Activated T-cell treated with anti-CD3 and anti-CD28 coated beads, Interleukin-2, amount 50 U/mL, for 4 hours (primary cell): ENCODE measurements around the gene SH3PXD2A. TPM values are rescaled to one million over a fixed set of nuclear protein-coding genes. Genes with fewer than 3 reads are reported as not detected.
"Not testable (repeated sequence)": the region's sequence is repeated elsewhere in the genome, so short reads cannot be mapped to it uniquely, and the experiment has no call there.

ENCODE experiments used
- ATAC-seq, 2 donors: fragments of 200-7000 bp; cut with Tn5 transposase; one replicate each; pipeline ENCODE4 v1.10.0; 2021
- DNase-seq: peaks from one replicate; pipeline ENCODE4 v3.0.0-alpha.2; 2020
- H3K27me3 Mint-ChIP-seq: one replicate; pipeline ENCODE4 v1.8.0; 2021; ENCODE audit warnings: low read depth, mixed read lengths
- H3K36me3 Mint-ChIP-seq: one replicate; pipeline ENCODE4 v1.8.0; 2022; ENCODE audit warnings: mixed read lengths; ENCODE audit not compliant: insufficient read depth
- H3K4me1 Mint-ChIP-seq: one replicate; pipeline ENCODE4 v1.8.0; 2021; ENCODE audit warnings: low read depth, mixed read lengths
- H3K4me3 Mint-ChIP-seq: one replicate; pipeline ENCODE4 v1.8.0; 2021; ENCODE audit warnings: mild to moderate bottlenecking, moderate library complexity, mixed read lengths
- H3K9me3 Mint-ChIP-seq: one replicate; pipeline ENCODE4 v1.8.0; 2021; ENCODE audit warnings: mixed read lengths
- total RNA-seq, 3 donors: library from RNA; stranded (reverse); gene quantifications; one replicate each; pipeline ENCODE4 v1.2.1, GENCODE V29; 2021

SH3PXD2A gene
- total RNA-seq, 3 donors from 2014 or later: 2.4 to 2.8 (median 2.4) TPM

DNA sequence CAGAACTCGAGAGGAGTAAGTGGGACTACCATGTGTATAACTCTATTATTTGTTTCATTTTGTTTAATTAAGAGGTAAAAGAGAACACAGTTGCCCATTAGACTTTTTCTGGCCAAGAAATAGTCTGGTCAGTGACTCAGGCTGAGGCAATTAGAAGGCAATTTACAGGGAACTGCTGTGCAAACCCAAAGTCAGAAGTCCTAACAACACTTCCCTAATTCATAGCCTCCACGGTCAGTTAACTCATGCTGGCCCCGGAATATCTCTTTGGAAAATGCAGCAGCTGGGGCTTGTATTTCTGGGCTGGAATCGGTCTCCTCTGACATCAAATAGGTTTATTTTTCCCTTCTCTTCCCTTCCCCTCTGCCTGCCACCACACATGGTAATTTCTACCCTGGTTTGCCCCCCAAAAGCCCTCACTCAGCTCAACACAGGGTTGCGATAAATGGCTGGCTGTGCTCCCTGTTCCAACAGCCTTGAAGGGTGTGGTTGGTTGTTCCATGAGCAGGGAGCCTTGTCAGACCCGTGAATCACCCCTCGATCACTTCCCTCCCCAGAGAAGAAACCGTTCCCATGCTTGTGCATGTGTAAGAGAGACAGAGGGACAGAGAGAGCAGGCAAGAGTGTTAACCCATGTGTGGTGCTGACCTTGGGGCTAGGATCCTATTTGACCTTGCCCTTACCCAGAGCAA, 5.3 kb downstream of the SH3PXD2A start:
- ATAC-seq (no peak), DNase-seq (no peak)
- Mint-ChIP-seq H3K4me1 (peaks cover 30% of the 10 kb centered on the region), H3K27me3 (peaks cover 18% of the 10 kb centered on the region), H3K36me3 (no peaks in the 10 kb centered on the region), H3K4me3 (no peak overlapping the region), H3K9me3 (no peaks in the 10 kb centered on the region)

DNA sequence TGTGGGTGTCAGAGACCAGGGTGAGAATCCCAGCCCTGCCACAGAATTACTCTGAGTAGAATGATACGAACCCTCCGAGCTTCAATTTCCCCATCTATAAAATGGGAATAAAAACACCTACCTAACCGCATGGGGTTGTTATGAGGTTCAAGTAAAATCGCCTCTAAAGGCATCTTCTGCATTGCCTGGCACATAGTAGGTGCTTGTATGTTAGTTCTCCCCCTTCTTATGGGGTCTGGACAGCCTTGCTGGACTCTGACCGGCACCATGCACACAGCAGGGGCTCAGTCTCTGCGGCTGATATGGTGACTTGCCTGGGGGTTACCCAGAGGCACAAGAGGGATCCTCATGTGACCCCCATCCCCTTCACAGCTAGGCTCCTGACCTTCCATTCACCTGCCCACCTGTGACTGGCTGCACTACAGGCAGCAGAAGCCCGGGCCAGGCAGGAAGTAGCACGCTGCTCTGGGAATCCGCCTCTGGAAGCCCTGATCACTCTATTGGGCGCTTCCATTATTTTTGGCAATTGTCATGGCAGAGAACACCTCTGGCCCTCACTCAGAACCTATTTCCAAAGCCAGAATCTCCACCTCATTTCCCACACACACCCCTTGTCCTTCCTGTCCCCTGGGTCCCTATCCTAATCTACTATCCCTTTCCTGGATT, 6.0 kb downstream of the SH3PXD2A start:
- Mint-ChIP-seq H3K4me3 (no peak overlapping the region), H3K36me3 (no peaks in the 10 kb centered on the region), H3K4me1 (peaks cover 30% of the 10 kb centered on the region), H3K27me3 (peaks cover 14% of the 10 kb centered on the region), H3K9me3 (no peaks in the 10 kb centered on the region)
- DNase-seq: no peak
- no peak for ATAC-seq

DNA sequence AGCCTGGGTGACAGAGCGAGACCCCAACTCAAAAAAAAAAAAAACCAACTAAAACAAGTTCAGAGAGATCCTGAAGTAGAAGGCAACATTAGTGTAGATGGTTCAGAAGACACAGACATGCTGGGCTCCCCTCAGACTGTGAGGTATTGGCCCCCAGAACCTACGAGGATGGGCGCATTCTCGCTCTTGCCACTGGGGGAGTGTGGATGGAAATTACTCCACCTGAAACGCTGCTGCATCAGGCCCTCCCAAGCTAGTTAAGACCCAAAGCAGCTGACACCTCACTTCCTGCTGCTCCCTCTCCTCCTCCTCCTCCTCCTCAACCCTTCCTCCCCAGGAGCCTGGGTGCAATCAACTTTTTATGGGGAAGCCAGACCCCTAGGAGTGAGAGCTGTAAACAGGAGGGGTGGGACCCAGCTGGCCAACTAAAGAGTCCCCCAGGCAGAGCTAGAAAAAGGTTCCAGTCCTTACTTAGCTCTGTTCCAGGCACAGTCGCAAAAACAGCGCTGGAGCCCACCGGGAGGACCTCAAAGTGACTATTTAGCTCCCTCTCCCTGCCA, 7.4 kb downstream of the SH3PXD2A start:
- ATAC-seq: peak; percentile 55
- Mint-ChIP-seq H3K9me3 (no peaks in the 10 kb centered on the region), H3K36me3 (no peaks in the 10 kb centered on the region), H3K27me3 (peaks cover 4% of the 10 kb centered on the region), H3K4me1 (peaks cover 25% of the 10 kb centered on the region), H3K4me3 (no peak overlapping the region)
- DNase-seq: no peak

DNA sequence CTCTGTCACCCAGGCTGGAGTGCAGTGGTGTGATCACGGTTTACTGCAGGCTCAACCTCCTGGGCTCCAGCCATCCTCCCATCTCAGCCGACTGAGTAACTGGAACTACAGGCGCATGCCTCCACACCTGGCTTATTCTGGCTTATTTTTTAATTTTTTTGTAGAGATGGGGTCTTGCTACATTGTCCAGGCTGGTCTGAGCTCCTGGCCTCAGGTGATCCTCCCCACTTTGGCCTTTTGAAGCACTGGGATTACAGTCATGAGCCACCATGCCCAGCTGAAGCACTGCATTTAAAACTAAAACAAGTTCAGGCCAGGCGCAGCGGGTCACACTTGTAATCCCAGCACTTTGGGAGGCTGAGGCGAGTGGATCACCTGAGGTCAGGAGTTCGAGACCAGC, 8.0 kb downstream of the SH3PXD2A start:
- Mint-ChIP-seq H3K36me3 (no peaks in the 10 kb centered on the region), H3K4me1 (peaks cover 25% of the 10 kb centered on the region), H3K27me3 (peaks cover 4% of the 10 kb centered on the region), H3K9me3 (no peaks in the 10 kb centered on the region), H3K4me3 (no peak overlapping the region)
- no peak for ATAC-seq
- DNase-seq: no peak

DNA sequence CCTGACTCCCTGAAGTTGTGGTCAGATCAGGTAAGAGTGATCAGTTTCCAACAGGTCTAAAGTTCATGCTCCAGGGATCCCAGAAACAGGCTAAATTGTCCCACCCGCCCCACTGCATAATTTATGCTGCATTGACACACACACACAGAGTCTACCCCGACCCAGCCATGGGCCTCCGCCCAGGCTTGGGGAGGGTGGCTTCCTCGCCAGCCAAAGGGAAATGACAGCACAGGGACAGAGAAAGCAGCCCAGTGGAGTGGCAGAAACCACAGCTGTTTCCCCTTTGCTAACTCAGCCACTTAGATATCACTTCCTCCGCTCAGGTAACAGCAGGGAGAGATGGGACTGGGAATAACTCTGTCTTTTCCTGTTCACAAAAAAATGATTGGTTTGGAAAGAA, 9.4 kb downstream of the SH3PXD2A start:
- Mint-ChIP-seq H3K4me1 (peaks cover 25% of the 10 kb centered on the region), H3K4me3 (peak overlapping the region; percentile 33), H3K9me3 (no peaks in the 10 kb centered on the region), H3K36me3 (no peaks in the 10 kb centered on the region), H3K27me3 (peaks cover 4% of the 10 kb centered on the region)
- peak; percentile 12 for DNase-seq
- peak; percentile 73 to 86 for ATAC-seq

DNA sequence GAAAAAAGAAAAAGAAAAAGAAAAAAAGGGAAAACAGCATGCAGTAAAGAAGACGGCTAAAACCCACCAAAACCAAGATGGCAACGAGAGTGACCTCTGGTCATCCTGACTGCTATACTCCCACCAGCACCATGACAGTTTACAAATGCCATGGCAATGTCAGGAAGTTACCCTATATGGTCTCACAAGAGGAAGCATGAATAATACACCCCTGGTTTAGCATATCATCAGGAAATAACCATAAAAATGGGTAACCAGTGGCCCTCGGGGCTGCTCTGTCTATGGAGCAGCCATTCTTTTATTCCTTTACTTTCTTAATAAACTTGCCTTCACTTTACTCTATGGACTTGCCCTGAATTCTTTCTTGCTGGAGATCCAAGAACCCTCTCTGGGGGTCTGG, 10.0 kb downstream of the SH3PXD2A start:
- not testable (repeated sequence) for DNase-seq, H3K4me3 Mint-ChIP-seq

DNA sequence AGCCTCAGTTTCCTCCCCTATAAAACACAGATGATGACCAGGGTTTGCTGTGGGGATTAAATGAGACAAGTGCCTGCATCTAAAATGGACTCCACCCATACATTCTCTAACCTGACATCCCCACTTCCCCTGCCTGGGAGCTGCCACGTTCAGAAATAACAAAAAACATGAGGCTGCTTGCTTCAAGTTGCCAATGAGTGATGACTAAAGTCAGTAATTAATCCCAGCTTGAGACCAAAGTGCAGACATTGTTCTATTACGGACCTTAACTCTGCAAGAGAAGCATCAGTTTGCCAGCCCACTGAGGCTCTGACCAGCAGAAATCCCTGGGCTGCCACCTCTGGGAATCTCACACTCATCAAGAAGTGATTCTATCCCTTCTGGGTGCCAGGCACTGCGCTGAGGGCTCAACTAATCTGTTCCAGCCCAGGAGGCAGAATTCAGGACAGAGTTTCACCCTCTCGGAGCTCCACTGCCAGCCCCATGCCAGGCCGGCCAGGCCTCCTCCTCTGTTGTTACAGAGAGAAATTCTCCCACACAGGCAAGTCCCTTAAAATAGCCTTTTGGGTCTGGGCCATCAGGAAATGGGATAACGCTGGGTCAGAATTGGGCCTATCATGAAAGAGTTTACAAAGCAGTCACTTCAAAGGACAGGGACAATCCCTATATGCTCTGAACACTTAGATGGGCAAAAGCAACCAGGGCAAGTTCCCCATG, 11.4 kb downstream of the SH3PXD2A start:
- H3K36me3 Mint-ChIP-seq: no peaks in the 10 kb centered on the region
- peaks cover 25% of the 10 kb centered on the region for H3K4me1 Mint-ChIP-seq
- no peak for ATAC-seq
- H3K4me3 Mint-ChIP-seq: no peak overlapping the region
- peaks cover 4% of the 10 kb centered on the region for H3K27me3 Mint-ChIP-seq
- H3K9me3 Mint-ChIP-seq: no peaks in the 10 kb centered on the region
- DNase-seq: no peak

More for the DNA sequence above, 10.0 kb downstream of the SH3PXD2A start:
- not testable (repeated sequence) for H3K36me3 Mint-ChIP-seq, ATAC-seq, H3K9me3 Mint-ChIP-seq, H3K27me3 Mint-ChIP-seq
- peaks cover 25% of the 10 kb centered on the region for H3K4me1 Mint-ChIP-seq

DNA sequence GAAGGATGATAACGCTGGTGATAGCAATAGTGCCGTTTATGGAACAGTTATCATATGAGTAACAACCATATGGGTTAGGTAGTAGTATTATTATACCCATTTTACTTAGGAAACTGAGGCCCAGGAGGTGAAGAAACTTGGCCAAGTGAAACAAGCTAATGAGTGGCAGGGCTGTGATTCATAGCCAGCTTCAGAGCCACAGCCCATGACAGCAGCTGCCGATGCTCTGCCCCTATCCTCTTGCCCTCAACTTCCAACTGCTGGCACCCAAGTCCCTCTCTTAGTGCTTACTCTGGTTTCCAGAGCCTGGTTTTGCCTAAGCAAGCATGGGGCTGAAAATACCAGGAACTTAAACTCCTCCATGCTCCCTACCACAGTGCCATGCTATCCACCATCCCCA, 12.3 kb downstream of the SH3PXD2A start:
- Mint-ChIP-seq H3K27me3 (no peaks in the 10 kb centered on the region), H3K9me3 (no peaks in the 10 kb centered on the region)
- ATAC-seq: no peak

DNA sequence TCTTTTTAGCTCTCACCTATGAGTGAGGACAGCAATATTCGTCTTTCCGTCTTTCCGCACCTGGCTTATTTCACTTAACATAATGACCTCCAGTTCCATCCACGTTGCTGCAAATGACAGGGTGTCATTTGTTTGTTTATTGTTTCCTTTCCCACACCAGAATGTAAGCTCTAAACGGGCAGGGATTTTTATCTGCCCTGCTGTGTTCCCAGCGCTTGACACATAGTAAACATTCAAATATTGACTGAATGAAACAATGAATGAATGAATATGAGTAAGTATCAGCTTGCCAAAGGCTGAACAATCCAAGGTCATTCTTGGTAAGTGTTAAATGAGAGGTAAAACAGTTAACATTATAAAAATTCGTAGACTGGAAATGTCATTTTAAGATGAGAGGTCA, 12.8 kb downstream of the SH3PXD2A start:
- Mint-ChIP-seq H3K4me1 (peaks cover 22% of the 10 kb centered on the region), H3K36me3 (no peaks in the 10 kb centered on the region), H3K4me3 (no peak overlapping the region), H3K27me3 (no peaks in the 10 kb centered on the region), H3K9me3 (no peaks in the 10 kb centered on the region)
- DNase-seq (no peak), ATAC-seq (no peak)

More for the DNA sequence above, 12.3 kb downstream of the SH3PXD2A start:
- Mint-ChIP-seq H3K36me3 (no peaks in the 10 kb centered on the region), H3K4me3 (no peak overlapping the region), H3K4me1 (peaks cover 22% of the 10 kb centered on the region)
- no peak for DNase-seq

DNA sequence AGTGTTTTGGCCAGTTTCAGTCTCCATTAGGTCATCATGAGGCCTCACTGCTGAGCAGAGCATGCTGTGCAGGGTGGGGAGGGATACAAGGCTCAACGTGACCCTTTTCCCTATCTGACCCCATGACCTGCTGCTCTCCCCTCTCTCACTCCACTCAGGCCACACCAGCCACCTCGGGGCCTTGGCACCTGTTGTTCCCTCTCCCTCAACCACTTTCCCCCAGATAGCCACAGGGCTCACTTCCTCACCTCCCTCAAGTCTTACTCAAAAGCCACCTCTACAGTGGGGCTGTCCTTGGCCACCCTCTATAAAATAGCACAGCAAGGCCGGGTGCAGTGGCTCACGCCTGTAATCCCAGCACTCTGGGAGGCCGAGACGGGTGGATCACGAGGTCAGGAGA, 13.9 kb downstream of the SH3PXD2A start:
- H3K27me3 Mint-ChIP-seq: no peaks in the 10 kb centered on the region
- no peaks in the 10 kb centered on the region for H3K36me3 Mint-ChIP-seq
- ATAC-seq (no peak), DNase-seq (no peak)
- no peaks in the 10 kb centered on the region for H3K9me3 Mint-ChIP-seq
- peaks cover 17% of the 10 kb centered on the region for H3K4me1 Mint-ChIP-seq
- H3K4me3 Mint-ChIP-seq: no peak overlapping the region

DNA sequence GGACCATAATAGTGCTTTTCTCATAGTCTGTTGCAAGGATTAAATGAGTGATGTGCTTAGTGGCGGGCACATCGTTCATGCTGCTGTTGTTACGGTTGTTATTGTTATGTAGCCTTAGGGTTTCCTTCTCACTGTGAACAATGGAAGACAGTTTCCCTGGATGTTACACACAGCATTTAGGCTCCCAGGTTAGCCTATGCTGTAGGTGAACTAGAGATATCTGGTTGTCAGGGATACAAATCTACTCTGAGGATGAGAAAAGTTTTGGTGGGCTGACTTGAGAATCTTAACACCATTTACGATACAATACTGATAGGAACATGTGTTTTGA, 14.7 kb downstream of the SH3PXD2A start:
- ATAC-seq (no peak), DNase-seq (no peak)
- no peaks in the 10 kb centered on the region for H3K36me3 Mint-ChIP-seq
- H3K27me3 Mint-ChIP-seq: no peaks in the 10 kb centered on the region
- H3K9me3 Mint-ChIP-seq: no peaks in the 10 kb centered on the region
- H3K4me3 Mint-ChIP-seq: no peak overlapping the region
- peaks cover 9% of the 10 kb centered on the region for H3K4me1 Mint-ChIP-seq

DNA sequence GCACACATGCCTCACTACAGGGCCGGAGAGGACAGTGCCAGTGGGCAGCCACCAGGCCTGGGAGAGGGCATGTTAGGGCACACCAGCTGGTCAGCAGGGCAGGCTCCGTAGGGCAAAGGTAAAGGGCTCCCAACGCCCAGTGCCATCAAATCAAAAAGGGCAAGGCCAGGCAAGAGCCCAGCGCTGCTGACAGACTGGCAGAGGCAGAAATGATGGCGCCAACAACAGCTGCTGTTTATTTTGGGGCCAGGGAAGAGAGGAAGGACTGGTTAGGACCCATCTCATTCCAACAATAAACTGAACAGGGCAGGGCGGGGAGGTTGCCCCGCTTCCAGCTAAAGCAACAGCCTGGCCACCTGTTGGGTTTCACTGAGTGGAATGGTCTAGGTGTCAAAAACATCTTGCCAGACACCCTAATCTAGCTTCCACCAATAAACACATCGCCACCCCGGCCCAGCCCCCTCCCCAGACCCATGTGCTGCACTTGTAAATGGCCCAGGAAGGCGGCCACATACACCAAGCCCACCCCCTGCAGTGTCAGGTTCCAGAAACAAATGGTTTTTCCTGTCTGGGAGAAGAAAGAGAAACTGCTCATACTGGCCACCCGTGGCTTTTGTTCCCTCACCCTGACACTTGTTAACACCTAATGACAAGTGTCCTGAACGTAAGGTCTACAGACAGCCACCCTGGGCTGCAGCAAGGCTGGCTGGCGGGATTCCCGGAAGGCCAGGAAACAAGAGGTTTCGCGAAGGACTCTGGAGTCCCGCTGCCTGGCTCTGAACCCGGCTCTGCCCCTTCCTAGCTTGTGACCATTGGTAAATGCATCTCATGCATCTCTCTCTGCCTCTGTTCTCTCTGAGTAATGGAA, 15.3 kb downstream of the SH3PXD2A start:
- Mint-ChIP-seq H3K4me3 (no peak overlapping the region), H3K36me3 (no peaks in the 10 kb centered on the region), H3K4me1 (peaks cover 5% of the 10 kb centered on the region), H3K9me3 (no peaks in the 10 kb centered on the region), H3K27me3 (no peaks in the 10 kb centered on the region)
- ATAC-seq (no peak), DNase-seq (no peak)

DNA sequence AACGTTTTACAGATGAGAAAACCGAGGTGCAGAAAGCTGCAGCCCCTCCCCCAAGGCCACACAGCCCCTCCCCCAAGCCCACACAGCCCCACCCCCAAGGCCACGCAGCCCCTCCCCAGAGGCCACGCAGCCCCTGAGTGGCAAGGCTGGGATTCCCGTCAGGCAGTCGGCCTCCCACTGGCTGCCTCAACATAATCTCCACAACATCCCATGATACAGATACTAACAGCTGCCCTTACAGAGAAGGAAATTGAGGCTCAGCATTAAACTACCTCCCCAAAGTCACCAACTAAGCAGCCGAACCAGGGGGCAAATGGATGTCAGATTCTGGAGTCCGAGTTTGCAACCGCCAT, 15.9 kb downstream of the SH3PXD2A start:
- Mint-ChIP-seq H3K4me1 (peaks cover 2% of the 10 kb centered on the region), H3K4me3 (no peak overlapping the region), H3K27me3 (no peaks in the 10 kb centered on the region), H3K36me3 (no peaks in the 10 kb centered on the region), H3K9me3 (no peaks in the 10 kb centered on the region)
- DNase-seq: no peak
- no peak for ATAC-seq
